GM12892 (cell line): Measurements from ENCODE around the gene FYTTD1.

Source experiments
- POLR2A ChIP-seq: IDR thresholded peaks from 2 replicates; pipeline ENCODE4 v1.6.1; 2011; ENCODE audit warnings: low read depth, low read length, control low read depth
- POLR2AphosphoS5 ChIP-seq: IDR thresholded peaks from 2 replicates; pipeline ENCODE4 v1.6.1; 2011; ENCODE audit warnings: low read depth, low read length, control low read depth
- TAF1 ChIP-seq: IDR thresholded peaks from 2 replicates; pipeline ENCODE4 v1.6.1; 2011; ENCODE audit warnings: low read depth, mild to moderate bottlenecking, control low read depth, low read length, borderline replicate concordance

DNA sequence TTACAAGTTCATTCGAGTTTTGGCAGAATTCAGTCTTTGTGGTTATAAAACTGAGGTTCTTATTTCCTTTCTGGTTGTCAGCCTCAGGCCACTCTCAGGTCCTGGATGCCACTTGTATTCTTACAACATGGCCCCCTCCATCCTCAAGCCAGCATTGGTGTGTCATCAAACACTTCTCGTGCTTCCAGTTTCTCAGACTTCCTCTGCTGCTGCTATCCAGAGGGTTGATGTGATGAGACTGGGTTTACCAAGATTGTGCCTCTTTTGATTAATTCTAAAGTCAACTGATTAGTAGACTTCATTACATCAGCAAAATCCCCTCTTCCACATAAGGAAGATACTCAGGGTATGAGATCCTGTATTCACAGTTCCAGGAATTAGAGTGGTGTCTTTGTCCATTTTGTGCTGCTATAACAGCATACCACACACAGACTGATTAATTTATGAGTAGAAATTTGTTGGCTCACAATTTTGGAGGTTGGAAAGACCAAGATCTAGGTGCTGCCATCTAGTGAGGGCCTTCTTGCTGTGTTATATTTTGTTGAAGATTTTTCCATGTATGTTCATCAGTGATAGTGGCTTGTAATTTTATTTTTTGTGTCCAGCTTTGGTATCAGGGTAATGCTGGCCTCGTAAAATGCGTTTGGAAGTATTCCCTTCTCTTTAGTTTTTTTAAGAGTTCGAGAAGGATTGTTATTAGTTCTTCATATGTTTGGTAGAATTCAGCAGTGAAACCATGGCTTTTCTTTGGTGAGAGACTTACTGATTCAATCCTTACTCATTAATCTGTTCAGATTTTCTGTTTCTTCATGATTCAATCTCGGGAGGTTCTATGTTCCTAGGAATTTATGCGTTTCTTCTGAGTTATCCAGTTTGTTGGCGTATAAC lies 52.5 kb downstream of the FYTTD1 start:
- TF ChIP-seq TAF1 (no peak), POLR2A (no peak), POLR2AphosphoS5 (no peak)
